GM12878 (cell line): ENCODE data around the gene REEP6. TPM values are rescaled to one million over a fixed set of nuclear protein-coding genes. Genes with fewer than 3 reads are reported as not detected.

Source experiments
- ATAC-seq: fragments of 200-7000 bp; cut with Tn5 transposase; 3 replicates; pipeline ENCODE4 v1.9.1; 2020; ENCODE audit warnings: mild to moderate bottlenecking, moderate library complexity
- BruUV-seq: library from RNA; stranded (reverse); fragments of 400-500 nt; replicated peaks from 2 replicates; lab custom pipeline; 2021; lab: Mats Ljungman, UMichigan
- CTCF ChIA-PET: fragments of 300-600 bp; sonication (Branson Sonifier 250); formaldehyde crosslinking; extraction: SDS; loops from one replicate; lab custom pipeline; 2021; ENCODE audit warnings: inconsistent platforms; lab: Yijun Ruan, JAX
- POLR2A ChIA-PET: fragments of 350-600 bp; formaldehyde crosslinking; extraction: SDS; loops from one replicate; lab custom pipeline; 2021; ENCODE audit warnings: inconsistent platforms; lab: Charles Lee
- RAD21 ChIA-PET: fragments of 300-600 bp; sonication (Branson Sonifier 250); formaldehyde crosslinking; loops from one replicate; lab custom pipeline; 2023; ENCODE audit warnings: antibody characterized with exemption; ENCODE audit not compliant: unreplicated experiment; lab: Charles Lee
- SMC1A ChIA-PET: fragments of 300-600 bp; sonication (Branson Sonifier 250); formaldehyde crosslinking; loops from one replicate; lab custom pipeline; 2023; ENCODE audit not compliant: unreplicated experiment, uncharacterized antibody; lab: Charles Lee
- DNase-seq: peaks from one replicate; pipeline ENCODE4 v3.0.0-alpha.2; 2011; ENCODE audit warnings: low read depth, low spot score
- FAIRE-seq: peaks from 3 replicates; lab custom pipeline; 2011; peaks lifted over from hg19 to GRCh38; lab: Jason Lieb, UNC
- H2AFZ ChIP-seq: 2 replicates; pipeline ENCODE4 v1.6.0; 2011; ENCODE audit warnings: low read depth, low read length, control low read depth; ENCODE audit not compliant: control insufficient read depth
- H3K27ac ChIP-seq: 2 replicates; pipeline ENCODE4 v1.5.1; 2011; ENCODE audit warnings: control low read depth; ENCODE audit not compliant: control insufficient read depth, insufficient read depth
- H3K27me3 ChIP-seq, 2 experiments: replicated peaks in 1 of 2; 2 replicates each; pipeline versions ENCODE4 v1.6.0 to v1.6.1; 2011; ENCODE audit warnings: low read length in 1 of 2; ENCODE audit not compliant: control insufficient read depth in 2 of 2, insufficient read depth in 2 of 2
- H3K36me3 ChIP-seq, 2 experiments: 2 replicates each; pipeline ENCODE4 v1.5.1; 2011; ENCODE audit warnings: low read length in 1 of 2; ENCODE audit not compliant: control insufficient read depth in 2 of 2, insufficient read depth in 2 of 2
- H3K4me1 ChIP-seq: 2 replicates; pipeline ENCODE4 v1.6.1; 2011; ENCODE audit warnings: mild to moderate bottlenecking, low read length, moderate library complexity, mixed read lengths; ENCODE audit not compliant: control insufficient read depth, insufficient read depth
- H3K4me2 ChIP-seq: 2 replicates; pipeline ENCODE4 v1.6.0; 2011; ENCODE audit warnings: control low read depth; ENCODE audit not compliant: control insufficient read depth, insufficient read depth
- H3K4me3 ChIP-seq: fragments of 200-600 bp; sonication (generic); 2 replicates; pipeline ENCODE4 v1.5.1; 2016
- H3K79me2 ChIP-seq: 2 replicates; pipeline ENCODE4 v1.6.0; 2011; ENCODE audit warnings: low read length; ENCODE audit not compliant: control insufficient read depth, insufficient read depth
- H3K9ac ChIP-seq: 2 replicates; pipeline ENCODE4 v1.8.0; 2011; ENCODE audit warnings: low read length, control low read depth, mixed read lengths; ENCODE audit not compliant: control insufficient read depth, insufficient read depth
- H3K9me3 ChIP-seq: replicated peaks from 3 replicates; pipeline ENCODE4 v1.5.1; 2011; ENCODE audit warnings: mild to moderate bottlenecking, low read length; ENCODE audit not compliant: control insufficient read depth, insufficient read depth
- H4K20me1 ChIP-seq: 2 replicates; pipeline ENCODE4 v1.6.0; 2011; ENCODE audit not compliant: control insufficient read depth, insufficient read depth
- ETV6 ChIP-seq, 2 experiments: fragments of 450-650 bp in 1 of 2; IDR thresholded peaks in 1 of 2; conservative IDR thresholded peaks in 1 of 2; 2 replicates each; pipeline ENCODE4 v1.6.1; 2014; ENCODE audit warnings: antibody characterized with exemption in 1 of 2, borderline replicate concordance in 1 of 2, low read depth in 1 of 2, mild to moderate bottlenecking in 1 of 2, moderate library complexity in 1 of 2
- HDAC6 ChIP-seq: fragments of 200-600 bp; sonication (generic); IDR thresholded peaks from one replicate; pipeline ENCODE4 v1.8.0; 2017; ENCODE audit warnings: antibody characterized with exemption; ENCODE audit not compliant: unreplicated experiment
- NFYA ChIP-seq: IDR thresholded peaks from 2 replicates; pipeline ENCODE4 v1.6.1; 2011; ENCODE audit warnings: low read depth, mild to moderate bottlenecking, low read length, improper control_type of control experiment, borderline replicate concordance
- POLR2A ChIP-seq: IDR thresholded peaks from 2 replicates; pipeline ENCODE4 v1.6.1; 2011; ENCODE audit warnings: low read depth, mild to moderate bottlenecking, low read length
- TCF3 ChIP-seq: IDR thresholded peaks from 2 replicates; pipeline ENCODE4 v1.6.1; 2012; ENCODE audit warnings: low read depth, mild to moderate bottlenecking, low read length, borderline replicate concordance; ENCODE audit not compliant: insufficient read depth
- ZNF687 ChIP-seq: fragments of 450-650 bp; IDR thresholded peaks from 2 replicates; pipeline ENCODE4 v1.6.1; 2017; ENCODE audit warnings: mild to moderate bottlenecking, moderate library complexity
- ZSCAN29 ChIP-seq: fragments of 450-650 bp; IDR thresholded peaks from 2 replicates; pipeline ENCODE4 v1.6.1; 2017; ENCODE audit warnings: mild to moderate bottlenecking, moderate library complexity
- WGBS: methylation state at CpG from one replicate; pipeline ENCODE4 v1.1.6; 2016; ENCODE audit warnings: low lambda C conversion rate; ENCODE audit not compliant: insufficient replicate concordance, insufficient coverage; ENCODE audit errors: missing lambda C conversion rate; 5-methylcytosine and 5-hydroxymethylcytosine counted together
- in situ Hi-C: fragments of 300-500 bp; cut with MboI; formaldehyde crosslinking; loops from 9 replicates; pipeline ENCODE4 v1.14.3; 2018; ENCODE audit warnings: mixed read lengths
- intact Hi-C: fragments of 100-400 bp; cut with micrococcal nuclease; formaldehyde crosslinking; loops from one replicate; pipeline ENCODE4 v1.14.2; 2022; ENCODE audit not compliant: unreplicated experiment
- polyA plus RNA-seq, 11 experiments: library from polyadenylated mRNA; depleted of rRNA in 4 of 11; unstranded in 6 of 11; stranded (reverse) in 5 of 11; fragments of >200 nt; fragmentation: Nextera tagmentation in 4 of 11; fragmentation: Illumina TruSeq in 1 of 11; extraction: Ambion mirVana in 4 of 11; extraction: Trizol in 1 of 11; gene quantifications; 1 replicate in 1 of 11; 2 replicates in 10 of 11; pipeline versions ENCODE4 v1.2.1 to v1.2.3, GENCODE V29; 2011 to 2016; ENCODE audit warnings: inconsistent platforms in 2 of 11, missing spikeins in 2 of 11, low read depth in 1 of 11
- total RNA-seq, 4 experiments: library from RNA; depleted of rRNA in 3 of 4; stranded (reverse); fragments of >200 nt in 3 of 4; fragmentation: Illumina TruSeq in 1 of 4; extraction: Trizol in 1 of 4; gene quantifications; 2 replicates each; pipeline versions ENCODE4 v1.2.1 to v1.2.3, GENCODE V29; 2013 to 2021

Gene REEP6
- total and polyA plus RNA-seq, 10 of the 15 experiments (the other 5 are each of a cell fraction or from before 2014, with no cell fraction given): 0.06 to 1.1 (median 0.39) TPM; not detected in 2

- in situ Hi-C loops: no loop called here
- H3K79me2 ChIP-seq: no peaks in the 10 kb centered on the region
- no TSS peak for BruUV-seq
- H3K36me3 ChIP-seq: no peaks in the 10 kb centered on the region
- H3K4me1 ChIP-seq: peaks cover 7% of the 10 kb centered on the region
- H3K9ac ChIP-seq: no peak overlapping the region
- WGBS: 9% methylated on average over 58 of the region's 67 CpGs
- intact Hi-C loops: no loop called here
- TF ChIP-seq NFYA: no peak
- TF ChIP-seq ZSCAN29: no peak
- no peak for TF ChIP-seq ZNF687
- no peak for TF ChIP-seq HDAC6
- no peak for TF ChIP-seq ETV6 (conservative IDR thresholded peaks at IDR 0.05 in 1 of 2, IDR thresholded peaks at IDR 0.05 in 1 of 2; ENCODE audit: borderline replicate concordance in 1 of 2, low read depth in 1 of 2)
- TF ChIP-seq TCF3: no peak
- 0 out of 2 replicates have a peak, but pooled peaks have one; percentile 23 for TF ChIP-seq POLR2A
- TF ChIP-seq, all 136 proteins: peak for 1
- Histone ChIP-seq H3K4me3 (no peak overlapping the region; the same call in 1 of the 2 replicates), H3K4me2 (peak overlapping the region; percentile 33; the same call in 1 of the 2 replicates), H3K27ac (no peak overlapping the region), H4K20me1 (peaks cover 7% of the 10 kb centered on the region), H2AFZ (no peak overlapping the region), H3K27me3 (peaks cover 10 to 27% of the 10 kb centered on the region in 2 experiments), H3K9me3 (no peaks in the 10 kb centered on the region)
- POLR2A ChIA-PET: no interaction called here
- RAD21 ChIA-PET: no interaction called here
- peak; percentile 55 for ATAC-seq
- CTCF ChIA-PET: no interaction called here
- DNase-seq: no peak
- no peak for FAIRE-seq
- SMC1A ChIA-PET: no interaction called here
Observed at GRCh38 chr19:1470305-1471009, 20.5 kb upstream of the REEP6 start.
